Measurements from ENCODE around the gene MAP4K2.

GRCh38 chr11:64760759-64761420, 42.1 kb downstream of the MAP4K2 start:
- TF ChIP-seq ZNF70 (CRISPR knock-in tag; IDR thresholded peaks at IDR 0.05): no peak
- no peak for TF ChIP-seq BACH2 (CRISPR knock-in tag; IDR thresholded peaks at IDR 0.05; ENCODE audit: borderline replicate concordance)
- TF ChIP-seq RARB (CRISPR knock-in tag; IDR thresholded peaks at IDR 0.05): no peak
- TF ChIP-seq TOX (CRISPR knock-in tag; IDR thresholded peaks at IDR 0.05; ENCODE audit: borderline replicate concordance): no peak
- TF ChIP-seq ZC3H10 (CRISPR knock-in tag; IDR thresholded peaks at IDR 0.05): no peak
